ENCODE data around the gene ZNG1F.
A peak's percentile ranks its signal among the peaks of the same experiment; 100 is the strongest.
"Not testable (repeated sequence)": the region's sequence is repeated elsewhere in the genome, so short reads cannot be mapped to it uniquely, and the experiment has no call there.

Gene ZNG1F

DNA sequence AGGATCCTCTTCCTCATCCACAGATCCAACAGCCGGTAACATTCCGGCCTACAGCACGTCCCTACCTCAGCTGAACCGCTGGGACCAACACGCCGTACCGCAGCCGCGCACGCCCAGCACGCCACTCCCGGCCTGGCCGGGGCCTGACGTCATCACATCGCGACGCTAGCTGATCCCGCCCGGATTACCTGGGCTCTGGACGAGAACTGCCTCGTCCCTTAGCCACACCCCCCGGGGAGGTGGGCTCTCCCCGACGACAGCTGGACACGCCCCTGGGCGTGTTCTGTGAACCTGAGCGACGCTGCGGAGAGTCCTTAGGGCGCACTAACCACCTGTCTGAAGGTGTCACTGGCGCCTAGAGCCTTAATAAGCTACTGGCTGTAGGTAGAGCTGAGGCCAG lies at the start of gene ZNG1F:
Gene ZNG1F, minus strand, starts transcription at position 101 of the 400 bp plus-strand sequence. Its CDS starts 59 bp downstream, at position 42.
- not testable (repeated sequence) for DNase-seq (ENCODE audit: low spot score)

- not testable (repeated sequence) for DNase-seq (ENCODE audit: low spot score)
Measured at GRCh38 chr9:41237110-41237749, 48.1 kb upstream of the ZNG1F start.

GRCh38 chr9:41236486-41237109 lies 47.5 kb upstream of the ZNG1F start:
- not testable (repeated sequence) for DNase-seq (ENCODE audit: low spot score)

DNA sequence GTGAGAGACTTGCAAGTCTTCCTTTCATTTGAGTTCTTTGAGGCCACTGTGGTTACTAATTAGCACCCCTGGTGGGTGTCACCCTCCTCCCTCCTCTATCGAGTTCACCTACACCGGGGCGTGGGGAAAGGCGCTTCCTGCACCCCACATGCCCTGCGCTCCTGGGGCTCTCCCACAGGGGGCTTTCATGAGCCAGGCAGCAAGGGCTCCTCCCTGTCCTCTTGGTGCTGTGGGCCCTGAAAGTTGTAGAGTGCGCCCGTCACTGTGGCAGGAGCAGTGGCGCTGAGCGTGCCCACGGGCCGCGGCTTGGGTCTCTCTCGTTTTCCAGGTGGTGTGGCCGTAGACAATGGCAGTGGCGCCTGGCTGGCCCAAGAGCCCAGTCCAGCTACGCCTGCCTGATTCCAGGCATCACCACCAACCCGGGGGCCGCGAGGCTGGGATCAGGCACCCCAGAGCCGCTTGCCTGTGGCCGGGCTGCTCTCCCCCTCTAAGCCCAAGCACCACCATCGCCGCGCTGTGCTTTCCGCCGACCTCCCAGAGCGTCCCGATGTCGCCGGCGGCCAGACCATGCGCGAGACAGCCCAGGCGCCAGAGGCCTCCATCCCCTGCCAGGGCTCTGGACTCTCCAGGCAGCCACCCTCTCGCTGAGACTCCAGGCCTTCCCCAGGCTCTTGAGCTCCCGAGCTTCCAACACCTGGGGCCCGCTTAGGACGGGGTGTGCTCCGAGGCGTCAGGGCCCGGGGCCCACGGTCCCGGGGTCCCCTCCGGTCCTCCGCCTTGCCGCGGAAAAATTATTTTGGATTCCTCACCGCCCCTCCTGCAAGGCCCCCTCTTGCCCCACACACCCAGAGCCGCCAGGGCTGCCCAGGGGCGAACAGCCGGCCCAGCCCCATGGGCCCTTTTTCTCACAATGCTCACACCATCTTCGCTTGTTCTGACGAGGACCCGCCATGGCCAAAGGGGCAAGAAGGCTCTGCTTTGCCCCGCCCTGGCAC lies 46.0 kb upstream of the ZNG1F start:
- not testable (repeated sequence) for DNase-seq (ENCODE audit: low spot score)

- not testable (repeated sequence) for DNase-seq (ENCODE audit: low spot score)
Measured at GRCh38 chr9:41234221-41234620, 45.1 kb upstream of the ZNG1F start.

DNA sequence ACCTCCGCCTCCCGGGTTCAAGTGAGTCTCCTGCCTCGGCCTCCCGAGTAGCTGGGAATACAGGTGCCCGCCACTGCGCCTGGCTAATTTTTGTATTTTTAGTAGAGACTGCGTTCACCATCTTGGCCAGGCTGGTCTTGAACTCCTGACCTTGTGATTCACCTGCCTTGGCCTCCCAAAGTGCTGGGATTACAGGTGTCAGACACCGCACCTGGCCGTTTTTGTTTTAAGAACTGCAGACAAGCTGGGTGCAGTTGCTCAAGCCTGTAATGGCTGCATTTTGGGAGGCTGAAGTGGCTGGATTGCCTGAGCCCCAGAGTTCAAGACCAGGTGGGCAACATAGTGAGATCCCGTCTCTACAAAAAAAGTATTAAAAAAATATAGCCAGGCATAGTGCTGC lies 43.2 kb upstream of the ZNG1F start:
- not testable (repeated sequence) for DNase-seq (ENCODE audit: low spot score)

DNA sequence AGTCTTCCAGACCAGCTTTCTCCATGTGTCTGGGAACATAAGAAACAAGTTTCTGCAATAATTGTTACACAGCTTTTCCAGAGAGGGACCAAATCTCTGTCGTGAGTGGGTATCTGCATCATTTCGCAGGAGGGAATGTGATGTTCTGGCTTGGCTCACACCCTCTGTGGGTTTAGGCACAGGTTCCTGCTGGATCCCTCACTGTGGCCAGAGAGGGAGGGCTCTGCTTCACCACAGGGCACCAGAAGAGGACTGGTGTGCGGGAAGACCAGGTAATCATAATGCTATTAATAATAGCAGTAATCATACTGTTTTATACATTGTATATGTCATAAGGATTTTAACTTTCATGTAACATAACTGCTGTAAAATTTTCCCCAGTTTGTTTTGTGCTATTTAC lies 41.3 kb upstream of the ZNG1F start:
- peak; percentile 2 for DNase-seq (ENCODE audit: low spot score)

DNA sequence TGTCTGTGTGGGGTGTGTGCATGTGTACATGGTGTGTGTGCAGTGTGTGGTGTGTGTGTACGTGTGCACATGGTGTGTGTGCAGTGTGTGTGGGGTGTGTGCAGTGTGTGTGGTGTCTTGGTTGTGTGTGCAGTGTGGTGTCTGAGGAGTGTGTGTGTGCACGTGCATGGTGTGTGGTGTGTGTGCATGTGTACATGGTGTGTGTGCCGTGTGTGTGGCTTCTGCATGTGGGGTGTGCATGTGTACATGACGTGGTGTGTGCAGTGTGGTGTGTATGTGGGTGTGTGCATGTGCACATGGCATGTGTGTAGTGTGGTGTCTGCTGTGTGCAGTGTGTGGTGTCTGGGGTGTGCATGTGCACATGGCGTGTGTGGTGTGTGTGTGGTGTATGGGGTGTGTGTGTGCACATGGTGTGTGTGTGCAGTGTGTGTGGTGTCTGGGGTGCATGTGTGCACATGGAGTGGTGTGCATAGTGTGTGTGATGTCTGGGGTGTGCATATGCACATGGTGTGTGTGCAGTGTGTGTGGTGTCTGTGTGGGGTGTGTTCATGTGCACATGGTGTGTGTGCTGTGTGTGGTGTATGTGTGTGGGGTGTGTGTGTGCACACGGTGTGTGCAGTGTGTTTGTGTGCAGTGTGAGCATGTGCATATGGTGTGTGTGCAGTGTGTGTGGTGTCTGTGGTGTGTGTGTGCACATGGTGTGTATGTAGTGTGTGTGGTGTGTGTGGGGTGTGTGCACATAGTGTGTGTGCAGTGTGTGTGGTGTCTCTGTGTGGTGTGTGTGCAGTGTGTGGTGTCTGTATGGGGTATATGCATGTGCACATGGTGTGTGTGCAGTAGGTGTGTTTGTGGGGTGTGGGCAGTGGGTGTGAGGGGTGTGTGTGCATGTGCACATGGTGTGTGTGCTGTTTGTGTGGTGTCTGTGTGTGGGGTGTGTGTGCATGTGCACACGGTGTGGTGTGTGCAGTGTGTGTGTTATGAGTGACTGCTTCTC lies 40.6 kb upstream of the ZNG1F start:
- peak; percentile 1 for DNase-seq (ENCODE audit: low spot score)

DNA sequence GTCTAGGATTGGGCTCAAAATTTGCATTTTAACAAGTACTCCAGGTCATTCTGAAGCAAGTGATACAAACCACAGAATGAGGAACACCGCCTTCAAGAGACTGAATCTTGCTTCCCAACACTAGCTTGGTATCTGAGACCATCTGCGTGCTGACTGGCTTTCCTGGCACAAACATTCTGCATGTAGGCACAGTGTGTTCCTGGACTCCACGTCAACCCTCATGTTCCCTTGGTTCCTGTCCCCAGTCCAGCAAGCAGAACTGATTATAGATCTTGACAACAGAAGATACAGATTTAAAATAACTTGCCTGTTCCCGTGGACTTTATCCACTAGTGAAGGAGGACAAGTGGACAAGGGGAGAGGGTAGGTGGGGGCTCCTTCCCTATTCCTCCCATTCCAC lies 30.7 kb upstream of the ZNG1F start:
- not testable (repeated sequence) for DNase-seq (ENCODE audit: low spot score)

- not testable (repeated sequence) for DNase-seq (ENCODE audit: low spot score)
Measured at GRCh38 chr9:41188439-41188838, 678 bp downstream of the ZNG1F start.

DNA sequence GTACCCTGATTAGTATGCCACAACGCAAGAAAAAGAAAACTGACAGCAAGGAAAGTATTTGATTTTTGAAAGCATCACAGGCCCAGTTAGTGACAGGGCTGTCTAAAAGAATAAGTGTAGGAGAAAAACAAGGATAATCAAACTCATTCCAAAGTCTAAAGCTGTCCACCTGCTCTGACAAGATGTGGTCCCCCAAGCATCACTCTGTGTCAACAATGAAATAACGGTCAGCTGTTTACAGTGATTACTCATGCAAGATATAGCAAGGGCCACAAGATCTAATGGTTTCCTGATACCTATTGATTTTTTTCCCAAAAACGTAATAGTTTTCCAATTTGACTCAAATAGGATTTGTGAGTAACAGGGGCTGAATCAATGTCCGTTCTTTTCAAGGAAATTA lies 14.1 kb downstream of the ZNG1F start:
- not testable (repeated sequence) for DNase-seq (ENCODE audit: low spot score)

- not testable (repeated sequence) for DNase-seq (ENCODE audit: low spot score)
Measured at GRCh38 chr9:41150116-41150515, 39.0 kb downstream of the ZNG1F start.

DNA sequence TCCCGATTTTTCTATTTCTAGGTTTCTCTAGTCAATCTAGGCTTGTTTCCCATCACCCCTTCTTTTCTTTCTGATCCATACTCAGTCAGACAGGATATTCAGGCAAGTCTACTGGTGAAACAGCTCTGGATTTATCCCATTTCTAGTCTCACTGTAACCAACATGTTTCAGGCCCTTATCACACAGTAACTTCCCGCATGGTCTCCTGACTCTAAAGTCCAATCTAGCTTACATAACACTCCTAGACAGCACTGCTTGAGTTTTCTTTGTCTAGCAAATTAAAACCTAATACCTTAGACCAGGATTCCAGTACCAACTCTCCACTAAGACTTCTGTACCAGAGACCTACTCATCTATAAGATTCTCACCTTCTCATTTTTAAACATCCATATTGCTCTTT lies 47.2 kb downstream of the ZNG1F start:
- DNase-seq (ENCODE audit: low spot score) = not testable (repeated sequence)

DNA sequence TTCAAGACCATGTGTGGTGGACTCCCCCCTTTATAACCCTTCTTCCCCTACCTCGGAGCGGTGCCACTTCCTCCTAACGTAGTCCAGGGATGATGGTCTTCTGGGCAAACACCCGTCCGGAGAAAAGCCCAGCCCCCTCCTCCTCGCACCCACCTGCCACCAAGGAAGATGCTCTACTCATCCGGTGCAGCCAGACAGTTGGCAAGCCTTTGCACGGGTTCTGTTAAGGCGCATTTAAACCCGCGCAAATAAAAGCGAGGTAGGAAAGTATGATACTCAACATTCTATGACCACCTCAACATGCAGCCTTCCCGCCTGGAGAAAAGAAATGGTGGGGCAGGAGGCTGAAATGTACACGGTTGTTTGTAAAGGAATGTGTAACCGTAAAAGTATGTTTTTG lies 60.5 kb downstream of the ZNG1F start, which contains the start of gene FOXD4L6:
Gene FOXD4L6, minus strand, starts transcription at position 101 of the 400 bp plus-strand sequence. CDS start 298 bp downstream, outside the sequence.
- DNase-seq (ENCODE audit: low spot score) = not testable (repeated sequence)

- DNase-seq (ENCODE audit: low spot score) = not testable (repeated sequence)
Measured at GRCh38 chr9:41126746-41127446, 62.2 kb downstream of the ZNG1F start.

DNA sequence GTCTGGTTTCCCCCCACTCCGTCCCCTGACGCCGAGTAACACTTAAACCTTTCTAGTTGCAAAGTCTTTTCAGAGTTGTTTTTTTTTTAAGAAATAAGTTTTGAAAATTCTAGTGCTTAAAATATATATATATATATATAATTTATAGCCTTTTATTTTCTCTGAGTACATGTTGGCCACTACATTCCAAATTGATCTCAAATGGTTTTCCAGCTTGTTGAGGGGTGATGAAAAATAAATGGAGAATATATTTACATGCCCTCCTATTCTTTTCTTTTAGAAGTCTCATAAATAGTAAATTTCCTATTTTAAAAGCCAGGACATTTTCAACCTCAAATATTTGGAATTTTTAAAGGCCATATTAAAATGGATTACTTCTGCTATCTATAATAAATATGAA lies 63.2 kb downstream of the ZNG1F start:
- not testable (repeated sequence) for DNase-seq (ENCODE audit: low spot score)

DNA sequence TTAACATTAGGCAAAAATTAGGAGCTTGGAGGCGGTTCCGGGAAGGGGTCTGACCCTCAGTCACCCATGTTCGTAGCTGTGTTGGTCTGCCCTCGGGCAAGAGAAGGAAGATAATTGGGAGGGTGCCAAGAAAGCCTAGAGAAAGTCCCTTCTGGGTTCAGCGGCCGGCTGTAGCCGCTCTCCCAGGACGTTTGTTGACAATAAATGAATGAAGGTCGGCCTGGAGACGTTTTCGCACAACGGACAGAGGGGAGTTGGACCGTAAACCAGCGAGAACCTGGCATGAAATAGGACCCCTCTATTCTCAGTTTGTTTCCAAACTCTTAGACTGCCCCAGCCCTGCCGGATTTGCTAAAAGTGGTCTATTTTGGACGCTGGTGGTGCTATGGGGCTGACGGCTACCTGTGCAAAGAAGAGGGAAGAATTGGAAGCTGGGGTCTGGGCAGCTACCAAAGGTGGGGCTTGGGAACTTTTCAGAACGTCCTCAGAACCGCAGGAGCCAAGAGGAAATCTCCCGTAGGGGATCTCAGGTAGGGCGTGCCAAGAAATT lies 63.9 kb downstream of the ZNG1F start:
- not testable (repeated sequence) for DNase-seq (ENCODE audit: low spot score)

DNA sequence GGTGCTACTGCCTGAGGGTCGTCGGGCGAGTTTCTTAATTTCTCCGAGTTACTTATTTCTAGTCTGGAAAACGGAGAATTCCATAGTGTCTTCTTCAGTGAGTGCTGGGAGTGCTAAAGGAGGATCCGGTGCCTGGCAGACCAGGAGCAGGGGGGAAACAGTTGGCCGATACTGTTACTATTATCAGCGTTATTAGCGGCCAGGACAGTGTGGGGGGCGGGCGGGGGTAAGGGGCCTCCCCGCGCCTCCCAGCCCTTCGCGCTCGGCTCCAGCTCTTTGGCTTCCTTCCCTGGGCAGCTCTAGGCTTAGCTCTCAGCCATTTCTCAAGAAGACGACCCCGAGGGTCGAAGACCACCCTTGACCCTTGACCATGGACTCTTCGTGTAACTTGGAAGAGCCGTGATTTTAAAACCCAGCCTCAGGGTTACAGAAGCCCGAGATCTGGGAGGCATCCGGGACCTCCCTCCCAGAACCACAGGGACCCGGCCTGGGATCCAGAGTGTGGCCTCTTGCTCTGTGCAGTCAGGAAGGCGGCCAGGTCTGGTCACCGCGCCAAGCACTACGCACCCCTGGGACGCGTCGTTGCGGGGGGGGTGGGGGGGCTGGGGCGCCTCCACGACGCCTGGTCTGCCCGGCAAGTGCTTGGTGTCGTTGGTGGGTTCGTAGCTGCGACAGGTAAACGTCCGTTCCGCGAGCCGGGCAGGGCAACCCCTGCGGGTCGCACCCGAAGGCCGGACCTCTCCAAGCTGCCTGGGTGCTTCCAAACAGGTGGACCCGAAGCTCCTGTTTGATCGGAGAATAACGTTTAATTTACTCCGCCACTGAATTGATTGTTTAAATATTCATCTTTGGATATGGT lies 64.6 kb downstream of the ZNG1F start:
- DNase-seq (ENCODE audit: low spot score) = not testable (repeated sequence)

DNA sequence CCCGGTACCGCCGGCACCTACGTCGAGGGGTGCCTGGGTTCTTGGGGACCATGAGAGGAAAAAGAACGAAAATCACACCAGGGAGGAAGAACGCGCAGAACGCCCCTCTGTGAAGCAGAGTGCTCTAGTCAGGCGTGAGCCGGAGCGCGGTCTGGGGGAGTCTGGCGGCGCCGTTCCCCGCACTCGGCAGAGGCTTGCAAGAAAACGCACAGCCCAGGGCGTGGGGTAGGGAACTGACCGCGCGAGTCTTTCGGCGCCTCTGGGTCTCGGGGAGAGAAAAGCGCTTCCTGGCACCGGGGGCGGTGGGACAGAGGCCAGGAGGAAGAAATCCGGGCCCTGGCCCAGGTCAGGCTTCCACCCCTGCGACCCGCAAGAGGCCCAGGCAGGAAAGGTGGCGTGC lies 65.3 kb downstream of the ZNG1F start:
- DNase-seq (ENCODE audit: low spot score) = not testable (repeated sequence)
